ENCODE data around the gene NAA30. TPM values are rescaled to one million over a fixed set of nuclear protein-coding genes. Genes with fewer than 3 reads are reported as not detected.

NAA30 gene
- polyA plus RNA-seq, 4 donors: 24.2 to 34.2 (median 29.2) TPM

- no peak for DNase-seq (ENCODE audit: low read depth in 4 of 4, low spot score in 3 of 4)
These were observed 1.3 kb downstream of the NAA30 start for GRCh38 chr14:57391517-57392195.

GRCh38 chr14:57392830-57393229, 2.4 kb downstream of the NAA30 start:
- no peak for DNase-seq (ENCODE audit: low read depth in 4 of 4, low spot score in 3 of 4)

GRCh38 chr14:57400556-57401494, 10.4 kb downstream of the NAA30 start:
- DNase-seq (ENCODE audit: low read depth in 4 of 4, low spot score in 3 of 4): no peak

- DNase-seq (ENCODE audit: low read depth in 4 of 4, low spot score in 3 of 4): no peak
These were observed 11.1 kb downstream of the NAA30 start for GRCh38 chr14:57401501-57401900.

- DNase-seq (ENCODE audit: low read depth in 4 of 4, low spot score in 3 of 4): no peak
These were observed 11.9 kb downstream of the NAA30 start for GRCh38 chr14:57402173-57402852.

GRCh38 chr14:57403521-57403864, 13.1 kb downstream of the NAA30 start:
- no peak for DNase-seq (ENCODE audit: low read depth in 4 of 4, low spot score in 3 of 4)

GRCh38 chr14:57405562-57405961, 15.2 kb downstream of the NAA30 start:
- no peak for DNase-seq (ENCODE audit: low read depth in 4 of 4, low spot score in 3 of 4)

- no peak for DNase-seq (ENCODE audit: low read depth in 4 of 4, low spot score in 3 of 4)
These were observed 17.7 kb downstream of the NAA30 start for GRCh38 chr14:57408037-57408436.

GRCh38 chr14:57408634-57409033, 18.2 kb downstream of the NAA30 start:
- no peak for DNase-seq (ENCODE audit: low read depth in 4 of 4, low spot score in 3 of 4)

- DNase-seq (ENCODE audit: low read depth in 4 of 4, low spot score in 3 of 4): no peak
These were observed 22.0 kb downstream of the NAA30 start for GRCh38 chr14:57412341-57412740.

GRCh38 chr14:57413849-57414248, 23.5 kb downstream of the NAA30 start:
- DNase-seq (ENCODE audit: low read depth in 4 of 4, low spot score in 3 of 4): no peak

- no peak for DNase-seq (ENCODE audit: low read depth in 4 of 4, low spot score in 3 of 4)
These were observed 26.8 kb downstream of the NAA30 start for GRCh38 chr14:57417228-57417627.

- no peak for DNase-seq (ENCODE audit: low read depth in 4 of 4, low spot score in 3 of 4)
These were observed 28.6 kb downstream of the NAA30 start for GRCh38 chr14:57418999-57419398.

GRCh38 chr14:57420033-57420432, 29.6 kb downstream of the NAA30 start:
- DNase-seq (ENCODE audit: low read depth in 4 of 4, low spot score in 3 of 4): peak in 1 of 4 donors; percentile 3

- no peak for DNase-seq (ENCODE audit: low read depth in 4 of 4, low spot score in 3 of 4)
These were observed 30.6 kb downstream of the NAA30 start for GRCh38 chr14:57420986-57421385.

- no peak for DNase-seq (ENCODE audit: low read depth in 4 of 4, low spot score in 3 of 4)
These were observed 45.5 kb downstream of the NAA30 start for GRCh38 chr14:57435923-57436322.

- DNase-seq (ENCODE audit: low read depth in 4 of 4, low spot score in 3 of 4): no peak
These were observed 71.5 kb downstream of the NAA30 start for GRCh38 chr14:57461777-57462320.

- DNase-seq (ENCODE audit: low read depth in 4 of 4, low spot score in 3 of 4): no peak
These were observed 72.2 kb downstream of the NAA30 start for GRCh38 chr14:57462551-57462950.

GRCh38 chr14:57464008-57464730, 73.8 kb downstream of the NAA30 start:
- peak in 3 of 4 donors; percentile 14 to 16 (median 15) for DNase-seq (ENCODE audit: low read depth in 4 of 4, low spot score in 3 of 4)
